Stimulated activated naive CD8-positive, alpha-beta T cell treated with anti-CD3 and anti-CD28 coated beads, Interleukin-15, amount 100 ng/mL, for 72 hours (primary cell): ENCODE measurements around the gene ITSN2.
"Not testable (repeated sequence)": the region's sequence is repeated elsewhere in the genome, so short reads cannot be mapped to it uniquely, and the experiment has no call there.

Source experiments
- ATAC-seq: fragments of 150-1000 bp; cut with Tn5 transposase; 2 replicates; pipeline ENCODE4 v1.10.0; 2021; ENCODE audit warnings: mild to moderate bottlenecking, moderate library complexity
- DNase-seq, 2 donors: peaks; one replicate each; pipeline ENCODE4 v3.0.0; 2021 to 2022
- H3K27ac Mint-ChIP-seq, 2 donors: one replicate each; pipeline ENCODE4 v1.8.0; 2022; ENCODE audit warnings: mild to moderate bottlenecking in 2 of 2, mixed read lengths in 2 of 2, moderate library complexity in 2 of 2
- H3K27me3 Mint-ChIP-seq: one replicate; pipeline ENCODE4 v1.8.0; 2022; ENCODE audit warnings: mixed read lengths
- H3K4me1 Mint-ChIP-seq: one replicate; pipeline ENCODE4 v1.8.0; 2022; ENCODE audit warnings: mild to moderate bottlenecking, mixed read lengths
- H3K4me3 Mint-ChIP-seq, 2 donors: one replicate each; pipeline ENCODE4 v1.8.0; 2022; ENCODE audit warnings: mild to moderate bottlenecking in 2 of 2, mixed read lengths in 2 of 2, moderate library complexity in 1 of 2
- H3K9me3 Mint-ChIP-seq, 2 donors: one replicate each; pipeline ENCODE4 v1.8.0; 2022; ENCODE audit warnings: mixed read lengths in 2 of 2

The ITSN2 gene

DNA sequence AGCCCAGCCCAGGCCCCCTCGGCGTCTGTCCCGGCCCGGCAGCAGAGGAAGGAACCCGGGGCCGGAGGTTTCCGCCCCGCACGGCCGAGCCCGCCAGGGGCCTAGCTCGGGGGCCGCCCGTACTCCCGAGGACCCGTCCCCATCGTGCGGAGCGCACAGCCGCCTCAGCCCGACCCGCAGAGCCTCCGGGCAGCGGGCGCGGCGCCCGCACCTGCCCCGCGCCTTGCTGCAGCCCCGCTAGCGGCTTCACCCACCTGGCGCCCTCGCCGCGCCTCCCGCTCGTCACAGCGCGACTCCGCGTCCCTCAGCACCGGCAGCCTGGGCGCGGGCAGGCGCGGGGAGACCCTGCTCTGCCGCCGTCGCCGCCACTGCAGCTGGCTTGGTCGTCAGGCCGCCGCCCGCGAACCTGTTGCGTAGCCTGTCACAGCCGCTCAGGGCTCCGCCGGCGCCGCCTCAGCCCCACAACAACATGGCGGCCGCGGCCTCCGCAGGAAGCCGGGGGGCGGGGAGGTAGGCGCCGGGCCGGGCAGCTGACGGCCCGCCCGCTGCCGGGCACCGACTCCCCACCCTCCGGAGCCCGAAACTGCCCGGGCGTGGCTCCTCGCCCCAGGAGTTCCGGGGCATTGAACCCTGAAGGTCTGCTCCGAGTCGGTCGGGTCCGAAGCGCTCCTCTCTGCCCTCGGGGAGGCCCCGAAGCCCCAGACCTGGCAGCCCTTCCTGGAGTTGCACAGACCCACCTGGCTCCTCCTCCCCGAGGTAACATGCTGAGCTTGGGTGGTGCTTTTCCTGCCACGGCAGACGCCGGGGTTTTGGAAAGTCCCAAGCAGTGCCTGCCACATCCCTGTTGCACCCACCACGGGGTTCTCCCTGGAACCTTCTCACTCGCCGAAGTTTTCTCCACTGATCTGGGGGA is at the start of gene ITSN2:
Gene ITSN2, minus strand, starts transcription at position 487 of the 913 bp plus-strand sequence. CDS start 32,454 bp downstream, outside the sequence.
- Mint-ChIP-seq H3K4me1 (peaks cover 34% of the 10 kb centered on the region), H3K9me3 (no peaks in the 10 kb centered on the region), H3K27ac (peak within 1 kb of the TSS; percentile 95), H3K27me3 (no peaks in the 10 kb centered on the region), H3K4me3 (peak within 1 kb of the TSS; percentile 88 to 91)
- DNase-seq (peak; percentile 86 to 87), ATAC-seq (peak; percentile 93)

DNA sequence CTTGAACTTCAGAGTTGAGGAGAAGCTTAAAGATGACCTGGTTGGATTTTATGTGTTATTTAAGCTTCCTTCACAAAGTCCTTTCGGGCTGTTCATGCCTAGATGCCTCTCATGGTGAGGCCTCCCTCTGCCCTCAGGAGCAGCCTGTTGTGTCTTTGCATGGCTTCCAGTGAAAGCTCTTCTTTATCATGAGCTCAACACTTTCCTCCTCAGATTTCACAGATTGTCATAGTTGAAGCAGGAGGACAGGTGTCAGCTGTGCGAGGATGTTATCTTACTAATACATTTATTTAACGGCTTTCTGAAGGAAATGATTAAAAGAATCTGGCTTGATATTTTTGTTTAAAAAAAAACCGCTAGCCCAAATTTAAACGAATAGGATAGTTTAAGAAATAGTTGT is 48.8 kb upstream of the ITSN2 start:
- Mint-ChIP-seq H3K27me3 (peaks cover 21% of the 10 kb centered on the region), H3K4me1 (no peaks in the 10 kb centered on the region), H3K4me3 (no peak overlapping the region), H3K9me3 (no peaks in the 10 kb centered on the region), H3K27ac (no peak overlapping the region)
- no peak for ATAC-seq
- DNase-seq = no peak

DNA sequence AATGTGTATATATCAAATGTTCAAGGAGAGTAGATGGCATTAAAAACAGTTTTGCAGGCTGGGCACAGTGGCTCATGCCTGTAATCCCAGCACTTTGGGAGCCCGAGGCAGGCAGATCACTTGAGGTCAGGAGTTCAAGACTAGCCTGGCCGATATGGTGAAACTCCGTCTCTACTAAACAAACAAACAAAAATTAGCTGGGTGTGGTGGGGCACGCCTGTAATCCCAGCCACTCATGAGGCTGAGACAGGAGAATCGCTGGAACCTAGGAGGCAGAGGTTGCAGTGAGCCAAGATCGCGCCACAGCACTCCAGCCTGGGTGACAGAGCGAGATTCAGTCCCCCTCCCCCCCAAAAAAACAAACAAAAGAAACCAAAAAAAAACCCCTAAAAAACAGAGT is 48.4 kb upstream of the ITSN2 start:
- H3K4me3 Mint-ChIP-seq, ATAC-seq, DNase-seq, H3K9me3 Mint-ChIP-seq, H3K27ac Mint-ChIP-seq, H3K4me1 Mint-ChIP-seq: not testable (repeated sequence)
- H3K27me3 Mint-ChIP-seq = peaks cover 25% of the 10 kb centered on the region

DNA sequence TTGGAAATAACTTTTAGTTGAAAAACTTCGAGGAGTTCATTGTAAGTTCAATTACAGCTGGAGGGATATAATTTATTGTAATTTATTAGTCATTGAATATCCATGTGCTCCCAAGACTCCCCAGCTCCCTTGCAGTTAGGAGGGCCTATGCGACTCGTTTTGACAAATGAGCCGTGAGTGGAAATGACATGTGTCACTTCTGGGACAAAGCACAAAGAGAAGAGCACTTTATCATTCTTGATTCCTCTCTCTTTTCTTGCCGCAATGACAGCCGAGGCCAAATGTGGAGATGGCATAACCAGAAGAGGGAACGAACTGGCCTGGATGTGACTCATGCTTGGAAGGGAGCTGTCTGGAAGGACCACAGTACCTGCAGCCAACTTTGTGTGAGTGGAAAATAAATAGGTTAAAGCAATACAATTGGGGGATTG is 44.2 kb upstream of the ITSN2 start:
- Mint-ChIP-seq H3K27ac (no peak overlapping the region), H3K9me3 (no peaks in the 10 kb centered on the region), H3K27me3 (peaks cover 21% of the 10 kb centered on the region), H3K4me1 (peaks cover 13% of the 10 kb centered on the region), H3K4me3 (no peak overlapping the region)
- ATAC-seq (no peak), DNase-seq (no peak)

DNA sequence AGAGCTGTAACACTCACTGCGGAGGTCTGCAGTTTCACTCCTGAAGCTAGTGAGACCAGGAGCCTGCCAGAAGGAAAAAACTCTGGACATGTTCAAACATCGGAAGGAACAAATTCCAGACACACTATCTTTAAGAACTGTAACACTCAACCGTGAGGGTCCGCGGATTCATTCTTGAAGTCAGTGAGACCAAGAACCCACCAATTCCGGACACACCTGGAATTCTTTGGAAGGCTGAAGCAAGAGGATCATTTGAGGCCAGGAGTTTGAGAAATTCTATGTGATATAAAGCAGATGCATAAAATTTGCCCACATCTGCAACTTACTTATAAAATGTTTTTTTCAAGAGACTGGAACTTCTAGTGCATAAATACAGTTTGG is 43.5 kb upstream of the ITSN2 start:
- H3K9me3 Mint-ChIP-seq = no peaks in the 10 kb centered on the region
- peaks cover 13% of the 10 kb centered on the region for H3K4me1 Mint-ChIP-seq
- no peak overlapping the region for H3K4me3 Mint-ChIP-seq
- H3K27me3 Mint-ChIP-seq = peaks cover 14% of the 10 kb centered on the region
- ATAC-seq = no peak
- DNase-seq = no peak
- no peak overlapping the region for H3K27ac Mint-ChIP-seq

DNA sequence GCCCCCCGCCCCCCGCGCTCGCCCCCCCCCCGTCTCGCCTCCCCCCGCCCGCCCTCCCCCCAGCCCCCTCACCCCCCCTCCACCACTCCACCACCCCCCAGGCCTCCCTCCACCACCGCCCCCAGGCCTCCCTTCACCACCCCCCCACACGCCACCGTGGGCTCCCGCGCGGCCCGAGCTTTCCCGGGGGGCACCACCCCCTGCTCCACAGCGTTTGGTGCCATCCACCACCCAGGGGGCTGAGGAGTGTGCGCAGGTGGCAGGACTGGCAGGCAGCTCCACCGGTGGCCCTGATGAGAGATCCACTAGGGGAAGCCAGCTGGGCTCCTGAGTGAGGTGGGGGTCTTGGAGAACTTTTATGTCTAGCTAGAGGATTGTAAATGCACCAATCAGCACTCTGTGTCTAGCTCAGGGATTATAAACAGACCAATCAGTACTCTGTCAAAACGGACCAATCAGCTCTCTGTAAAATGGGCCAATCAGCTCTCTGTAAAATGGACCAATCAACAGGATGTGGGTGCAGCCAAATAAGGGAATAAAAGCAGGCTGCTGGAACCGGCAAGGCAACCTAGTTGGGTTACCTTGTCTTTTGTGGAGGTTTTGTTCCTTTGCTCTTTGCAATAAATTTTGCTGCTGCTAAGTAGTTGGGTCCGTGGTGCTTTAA is 43.0 kb upstream of the ITSN2 start:
- H3K4me1 Mint-ChIP-seq = peaks cover 13% of the 10 kb centered on the region
- peaks cover 9% of the 10 kb centered on the region for H3K27me3 Mint-ChIP-seq
- no peaks in the 10 kb centered on the region for H3K9me3 Mint-ChIP-seq
- peak; percentile 72 for ATAC-seq
- no peak for DNase-seq
- H3K27ac Mint-ChIP-seq = no peak overlapping the region
- H3K4me3 Mint-ChIP-seq = no peak overlapping the region

DNA sequence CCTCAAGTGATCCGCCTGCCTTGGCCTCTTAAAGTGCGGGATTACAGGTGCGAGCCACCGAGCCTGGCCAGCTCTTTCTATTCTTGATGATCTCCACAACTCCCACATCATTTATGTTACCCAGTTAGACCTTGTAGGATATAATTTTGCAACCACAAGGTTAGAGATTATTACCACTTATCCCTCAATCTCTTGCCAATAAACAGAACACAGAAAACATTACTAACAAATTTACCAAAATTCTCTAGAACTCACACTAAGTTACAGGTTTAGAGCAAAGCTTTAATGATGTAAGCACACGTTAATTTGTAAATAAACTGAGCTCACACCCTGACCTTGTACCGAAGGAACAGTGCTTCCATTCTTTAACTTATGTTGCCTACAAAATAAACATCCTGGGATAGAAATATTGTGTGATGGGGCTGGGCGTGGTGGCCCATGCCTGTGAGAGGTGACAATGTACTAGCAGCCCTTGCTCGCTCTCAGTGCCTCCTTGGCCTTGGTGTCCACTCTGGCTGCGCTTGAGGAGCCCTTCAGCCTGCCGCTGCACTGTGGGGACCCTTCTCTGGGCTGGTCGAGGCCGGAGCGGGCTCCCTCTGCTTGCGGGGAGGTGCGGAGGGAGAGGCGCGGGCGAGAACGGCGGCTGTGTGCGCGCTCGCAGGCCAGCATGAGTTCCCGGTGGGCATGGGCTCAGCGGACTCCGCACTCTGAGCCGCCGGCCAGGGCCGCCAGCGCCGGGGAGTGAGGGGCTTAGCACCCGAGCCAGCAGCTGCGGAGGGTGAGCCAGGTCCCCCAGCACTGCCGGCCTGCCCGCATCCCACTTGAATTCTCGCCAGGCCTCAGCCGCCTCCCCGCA is 42.1 kb upstream of the ITSN2 start:
- no peaks in the 10 kb centered on the region for H3K9me3 Mint-ChIP-seq
- DNase-seq (no peak), ATAC-seq (peak; percentile 12)
- no peak overlapping the region for H3K4me3 Mint-ChIP-seq
- no peak overlapping the region for H3K27ac Mint-ChIP-seq
- peaks cover 9% of the 10 kb centered on the region for H3K27me3 Mint-ChIP-seq
- H3K4me1 Mint-ChIP-seq = peaks cover 13% of the 10 kb centered on the region

DNA sequence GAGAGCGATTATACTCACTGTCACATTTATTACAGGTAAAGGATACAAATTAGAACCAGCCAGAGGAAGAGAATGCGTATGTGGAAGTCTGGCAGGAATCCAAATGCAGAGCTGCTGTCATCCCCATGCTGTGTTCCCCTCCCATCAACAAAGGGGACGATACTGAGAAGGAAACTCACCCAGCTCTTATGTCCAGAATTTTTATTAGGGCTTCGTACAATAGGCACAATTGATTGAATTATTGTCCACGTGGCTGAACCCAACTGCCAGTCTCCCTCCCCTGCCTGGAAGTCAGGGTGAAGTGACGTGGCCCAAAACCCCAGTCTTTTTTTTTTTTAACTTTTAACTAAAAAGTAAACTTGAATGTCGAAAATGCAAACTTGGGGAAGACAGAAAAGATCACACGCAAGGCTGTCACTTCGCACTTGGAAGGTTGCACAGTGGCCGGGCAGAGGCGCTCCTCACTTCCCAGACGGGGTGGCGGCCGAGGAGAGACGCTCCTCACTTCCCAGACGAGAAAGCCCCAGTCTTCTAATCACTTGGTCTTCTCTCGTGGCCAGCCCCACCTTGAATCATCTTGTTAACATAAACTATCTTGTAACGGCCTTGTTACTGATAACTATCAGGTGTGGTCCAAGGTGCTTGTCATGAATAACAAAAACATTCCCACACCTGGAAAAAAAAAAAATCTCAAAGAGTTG is 40.0 kb upstream of the ITSN2 start:
- Mint-ChIP-seq H3K4me1 (peaks cover 13% of the 10 kb centered on the region), H3K9me3 (no peaks in the 10 kb centered on the region), H3K27ac (peak overlapping the region in 1 of 2 donors; percentile 52), H3K4me3 (no peak overlapping the region), H3K27me3 (peaks cover 9% of the 10 kb centered on the region)
- DNase-seq (no peak), ATAC-seq (no peak)

DNA sequence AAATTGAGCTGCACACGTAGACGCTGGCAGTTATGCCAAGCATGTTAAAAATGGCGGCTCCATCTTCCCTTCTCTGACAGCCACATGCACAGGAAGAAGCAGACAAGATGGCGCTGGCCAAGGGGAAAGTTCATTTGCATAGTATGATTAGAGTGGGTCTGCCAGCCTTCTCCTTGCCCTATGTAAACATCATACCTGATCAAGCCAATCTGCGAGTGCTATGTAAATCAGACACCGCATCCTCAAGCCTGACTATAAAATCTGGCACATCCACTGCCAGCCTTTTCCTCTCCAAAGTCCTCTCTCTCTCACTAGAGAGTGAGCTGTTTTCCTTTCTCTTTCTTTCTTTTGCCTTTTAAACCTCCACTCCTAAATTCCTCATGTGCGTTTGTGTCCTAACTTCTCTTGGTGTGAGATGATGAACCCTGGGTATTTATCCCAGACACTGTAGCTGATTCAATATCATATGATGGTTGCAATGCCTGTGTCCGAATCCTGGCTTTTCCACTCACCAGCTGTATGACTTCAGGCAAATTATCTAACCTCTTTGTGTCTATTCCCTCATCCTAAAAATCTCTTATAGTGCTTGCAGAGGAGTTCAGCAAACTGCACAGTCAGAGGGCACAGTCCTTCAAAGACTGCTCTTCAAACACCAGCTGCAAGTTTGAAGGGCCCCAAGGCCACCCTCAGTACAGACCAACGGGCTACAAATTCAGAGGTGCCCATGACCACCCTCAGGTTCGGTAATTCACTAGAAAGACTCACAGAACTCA is 39.3 kb upstream of the ITSN2 start:
- ATAC-seq = no peak

DNA sequence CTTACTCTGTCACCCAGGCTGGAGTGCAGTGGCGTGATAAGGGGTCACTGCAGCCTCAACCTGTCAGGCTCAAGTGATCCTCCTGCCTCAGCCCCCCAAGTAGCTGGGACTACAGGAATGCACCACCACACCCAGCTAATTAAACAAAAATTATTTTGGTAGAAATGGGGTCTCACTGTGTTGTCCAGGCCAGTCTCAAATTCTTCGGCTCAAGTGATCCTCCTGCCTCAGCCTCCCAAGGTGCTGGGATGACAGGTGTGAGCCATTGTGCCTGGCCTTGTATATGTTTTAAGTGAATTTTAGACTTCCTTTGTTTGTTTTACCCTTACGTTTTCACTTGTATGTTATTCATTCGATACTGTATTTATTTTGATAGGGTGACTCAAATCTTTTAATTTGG is 34.7 kb upstream of the ITSN2 start:
- no peak for ATAC-seq

More for the DNA sequence above, 39.3 kb upstream of the ITSN2 start:
- H3K4me1 Mint-ChIP-seq = peaks cover 13% of the 10 kb centered on the region
- H3K27me3 Mint-ChIP-seq = peaks cover 8% of the 10 kb centered on the region
- no peaks in the 10 kb centered on the region for H3K9me3 Mint-ChIP-seq
- no peak overlapping the region for H3K27ac Mint-ChIP-seq
- H3K4me3 Mint-ChIP-seq = no peak overlapping the region
- DNase-seq = no peak

DNA sequence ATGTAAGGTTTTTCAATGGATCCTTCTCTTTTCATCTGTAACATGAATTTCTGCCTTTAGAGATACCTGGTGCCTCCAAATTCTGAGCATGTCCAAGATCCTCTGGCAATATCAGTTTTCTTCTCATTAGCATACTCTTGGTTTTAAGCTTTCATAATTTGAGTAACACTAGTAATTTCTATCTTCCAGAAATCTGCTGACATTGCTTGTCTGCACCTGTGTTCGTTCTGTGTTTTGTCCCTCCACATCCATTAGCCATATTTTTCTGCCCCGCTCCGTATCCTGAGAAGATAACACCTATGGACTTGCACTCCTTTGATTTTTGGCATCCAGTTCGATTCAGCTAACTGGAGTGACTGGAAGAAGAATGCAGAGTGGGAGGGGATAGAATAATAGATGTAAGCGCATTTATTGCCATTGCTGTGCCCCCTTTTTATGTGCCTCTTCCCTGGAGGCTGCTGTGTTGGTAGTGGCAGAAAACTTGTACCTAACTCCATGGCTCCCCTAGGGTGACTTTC is 32.3 kb upstream of the ITSN2 start:
- DNase-seq (no peak), ATAC-seq (no peak)
- Mint-ChIP-seq H3K27ac (no peak overlapping the region), H3K9me3 (no peaks in the 10 kb centered on the region), H3K4me3 (no peak overlapping the region), H3K4me1 (no peaks in the 10 kb centered on the region), H3K27me3 (no peaks in the 10 kb centered on the region)

More for the DNA sequence above, 34.7 kb upstream of the ITSN2 start:
- no peaks in the 10 kb centered on the region for H3K4me1 Mint-ChIP-seq
- no peaks in the 10 kb centered on the region for H3K9me3 Mint-ChIP-seq
- H3K27me3 Mint-ChIP-seq = no peaks in the 10 kb centered on the region
- H3K27ac Mint-ChIP-seq = no peak overlapping the region
- no peak overlapping the region for H3K4me3 Mint-ChIP-seq
- no peak for DNase-seq

DNA sequence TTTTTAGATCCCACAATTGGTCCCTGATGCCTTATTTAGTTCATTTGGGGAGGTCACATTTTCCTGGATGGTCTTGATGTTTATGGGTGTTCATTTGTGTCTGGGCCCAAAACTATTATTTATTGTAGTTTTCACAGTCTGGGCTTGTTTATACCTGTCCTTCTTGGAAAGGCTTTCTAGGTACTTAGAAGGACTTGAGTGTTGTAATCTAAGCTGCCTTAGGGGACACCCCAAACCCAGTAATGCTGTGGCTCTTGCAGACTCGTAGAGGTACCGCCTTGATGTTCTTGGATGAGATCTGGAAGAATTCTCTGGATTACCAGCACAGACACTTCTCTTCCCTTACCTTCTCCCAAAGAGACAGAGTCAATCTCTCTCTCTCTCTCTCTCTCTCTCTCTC is 25.0 kb upstream of the ITSN2 start:
- Mint-ChIP-seq H3K27ac (peak overlapping the region in 1 of 2 donors; percentile 61), H3K9me3 (no peaks in the 10 kb centered on the region), H3K4me3 (no peak overlapping the region), H3K27me3 (no peaks in the 10 kb centered on the region), H3K4me1 (no peaks in the 10 kb centered on the region)
- DNase-seq = no peak
- ATAC-seq = peak; percentile 5

DNA sequence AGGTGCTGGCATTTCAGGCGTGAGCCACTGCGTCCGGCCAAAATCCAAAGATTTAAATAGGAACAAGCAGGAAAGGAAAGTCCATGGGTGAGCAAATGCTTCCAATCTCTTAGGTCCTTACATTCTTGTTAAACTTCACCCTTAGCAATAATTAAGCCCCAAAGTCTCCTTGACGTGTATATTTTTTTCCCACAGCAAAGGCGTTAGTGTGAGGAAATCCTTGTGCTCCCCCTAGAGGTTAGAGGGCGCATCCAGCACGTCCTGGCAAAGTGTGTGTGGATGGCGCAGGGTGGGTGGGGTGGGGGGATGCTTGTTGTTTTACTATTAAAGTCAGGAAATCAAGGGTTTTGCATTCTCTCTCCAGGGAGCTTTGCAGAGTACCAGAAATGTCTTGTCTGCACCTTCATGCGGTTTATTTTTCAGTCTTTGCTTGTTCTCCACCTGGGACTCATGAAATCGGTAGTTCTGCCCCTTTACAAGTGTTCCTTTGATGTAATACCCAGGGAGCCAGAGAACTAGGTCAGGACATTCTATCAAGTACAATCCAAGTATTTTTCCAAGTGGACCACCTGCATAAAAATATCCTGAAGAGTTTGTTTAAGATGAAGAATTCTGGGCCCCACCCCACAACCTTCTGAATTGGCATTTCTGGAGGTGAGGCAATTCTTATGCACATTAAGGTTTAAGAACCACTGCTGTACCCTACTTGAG is 22.2 kb upstream of the ITSN2 start:
- H3K4me1 Mint-ChIP-seq = no peaks in the 10 kb centered on the region
- H3K27me3 Mint-ChIP-seq = no peaks in the 10 kb centered on the region
- no peak overlapping the region for H3K4me3 Mint-ChIP-seq
- ATAC-seq (peak; percentile 88), DNase-seq (peak; percentile 52 to 53)
- H3K27ac Mint-ChIP-seq = no peak overlapping the region
- H3K9me3 Mint-ChIP-seq = no peaks in the 10 kb centered on the region

DNA sequence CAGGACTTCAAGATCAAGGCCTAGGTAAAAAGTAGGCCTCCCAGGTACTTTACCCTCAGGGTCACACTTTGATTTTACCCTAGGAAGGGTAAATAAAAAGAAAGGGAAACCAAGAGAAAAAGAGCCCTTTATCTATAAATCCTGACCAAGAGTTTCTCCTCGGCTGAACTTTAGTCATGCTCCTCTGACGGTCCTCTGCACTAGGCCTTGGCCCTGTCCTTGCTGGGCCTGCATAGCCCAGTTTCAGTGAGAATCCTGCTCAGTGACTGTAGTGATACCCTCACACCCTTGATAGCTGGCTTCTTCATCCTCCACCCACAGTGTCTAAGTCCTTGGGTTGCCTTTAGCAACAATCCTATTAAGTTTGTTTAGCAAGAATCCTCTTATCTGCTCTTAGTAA is 20.5 kb upstream of the ITSN2 start:
- no peak for ATAC-seq
- Mint-ChIP-seq H3K27ac (peak overlapping the region in 1 of 2 donors; percentile 27), H3K4me1 (no peaks in the 10 kb centered on the region), H3K27me3 (no peaks in the 10 kb centered on the region), H3K9me3 (no peaks in the 10 kb centered on the region), H3K4me3 (no peak overlapping the region)
- no peak for DNase-seq
